Sigmoid colon (tissue), 4 donors: Measurements from ENCODE around the gene ZNHIT1.

Source experiments
- EP300 ChIP-seq, 4 donors: sonication (generic); formaldehyde crosslinking; IDR thresholded peaks; one replicate each; pipeline ENCODE4 v1.6.1; 2017; ENCODE audit warnings: antibody characterized with exemption in 4 of 4
- POLR2A ChIP-seq, 2 donors: fragments of 450-650 bp; IDR thresholded peaks; one replicate each; pipeline ENCODE4 v1.6.1; 2016; ENCODE audit warnings: antibody characterized with exemption in 2 of 2, mild to moderate bottlenecking in 2 of 2, moderate library complexity in 2 of 2

GRCh38 chr7:101210143-101210542 lies 7.8 kb upstream of the ZNHIT1 start:
- TF ChIP-seq EP300 (IDR thresholded peaks at IDR 0.05) (no peak), POLR2A (IDR thresholded peaks at IDR 0.05) (no peak)
